Activated CD8-positive, alpha-beta memory T cell treated with anti-CD3 and anti-CD28 coated beads, Interleukin-2, amount 50 U/mL, for 1 hour (primary cell): Measurements from ENCODE around the gene EPB41L2.
"Not testable (repeated sequence)": the region's sequence is repeated elsewhere in the genome, so short reads cannot be mapped to it uniquely, and the experiment has no call there.

Experiments used
- DNase-seq: peaks from one replicate; pipeline ENCODE4 v3.0.0-alpha.2; 2020; ENCODE audit errors: extremely low read depth

EPB41L2 gene

DNA sequence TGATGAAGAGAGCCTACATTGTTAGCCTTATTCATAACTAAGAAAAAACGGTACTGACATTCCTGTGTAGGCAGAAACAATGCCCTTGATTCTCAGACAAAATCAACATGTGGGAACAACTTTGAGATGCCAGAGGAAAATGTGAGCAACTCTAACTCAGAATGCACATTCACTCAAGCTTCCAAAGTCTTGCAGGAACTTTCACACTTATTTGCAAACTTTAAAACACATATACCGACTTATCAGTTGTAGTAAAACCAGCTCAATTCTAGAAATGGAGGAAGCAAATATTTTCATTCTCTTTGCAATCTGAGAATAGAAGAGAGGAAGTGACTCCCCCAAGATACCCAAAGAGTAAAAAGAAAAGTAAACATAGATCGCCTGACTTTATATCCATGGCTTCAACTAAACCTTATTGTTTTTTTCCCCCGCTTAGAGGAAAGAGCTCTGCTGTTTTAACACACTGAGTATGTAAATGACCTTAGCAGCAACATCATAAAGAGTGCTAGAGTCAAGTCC is 117.6 kb downstream of the EPB41L2 start:
- no peak for DNase-seq

DNA sequence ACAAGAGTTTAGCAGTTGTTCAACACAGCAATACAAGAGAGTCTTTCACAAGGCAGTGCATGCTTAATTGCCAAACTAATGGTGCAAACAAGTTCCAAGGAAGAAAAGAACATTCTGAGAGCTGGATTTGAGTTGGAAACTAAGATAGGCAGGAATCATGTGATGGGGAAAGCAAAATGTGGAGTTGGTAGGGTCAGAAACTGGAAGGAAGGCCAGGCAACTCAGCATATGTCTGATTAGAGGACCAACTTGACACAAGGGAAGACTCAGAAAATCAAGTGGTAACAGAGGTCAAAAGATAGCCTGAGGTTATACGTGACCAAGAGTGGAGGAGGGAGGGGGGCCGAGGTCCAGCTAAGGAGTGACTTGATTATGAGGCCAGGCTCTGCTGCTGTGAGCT is 118.6 kb downstream of the EPB41L2 start:
- no peak for DNase-seq

DNA sequence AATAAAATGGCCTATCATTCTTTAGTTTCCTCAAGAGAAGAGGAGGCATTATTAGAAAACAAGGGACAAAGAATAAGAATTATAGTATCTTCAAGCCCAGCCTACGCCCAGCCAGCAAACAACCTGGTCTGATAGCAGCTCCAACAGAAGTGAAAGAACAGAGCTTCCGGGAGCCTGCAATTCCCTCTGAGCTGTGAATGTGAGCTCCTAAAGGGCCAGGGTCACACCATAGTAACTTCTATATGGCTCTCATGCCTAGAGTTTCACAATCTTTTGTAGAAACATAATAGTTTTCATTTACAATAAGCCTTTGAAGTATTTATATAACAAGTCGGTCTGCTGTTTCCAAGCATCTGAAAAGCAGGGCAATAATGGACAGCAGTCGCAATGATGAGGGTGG is 119.3 kb downstream of the EPB41L2 start:
- no peak for DNase-seq

DNA sequence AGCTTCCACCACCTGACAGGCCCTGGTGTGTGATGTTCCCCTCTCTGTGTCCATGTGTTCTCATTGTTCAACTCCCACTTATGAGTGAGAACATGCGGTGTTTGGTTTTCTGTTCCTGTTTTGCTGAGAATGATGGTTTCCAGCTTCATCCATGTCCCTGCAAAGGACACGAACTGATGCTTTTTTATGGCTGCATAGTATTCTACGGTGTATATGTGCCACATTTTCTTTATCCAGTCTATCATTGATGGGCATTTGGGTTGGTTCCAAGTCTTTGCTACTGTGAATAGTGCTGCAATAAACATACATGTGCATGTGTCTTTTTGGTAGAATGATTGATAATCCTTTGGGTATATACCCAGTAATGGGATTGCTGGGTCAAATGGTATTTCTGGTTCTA is 120.3 kb downstream of the EPB41L2 start:
- not testable (repeated sequence) for DNase-seq

DNA sequence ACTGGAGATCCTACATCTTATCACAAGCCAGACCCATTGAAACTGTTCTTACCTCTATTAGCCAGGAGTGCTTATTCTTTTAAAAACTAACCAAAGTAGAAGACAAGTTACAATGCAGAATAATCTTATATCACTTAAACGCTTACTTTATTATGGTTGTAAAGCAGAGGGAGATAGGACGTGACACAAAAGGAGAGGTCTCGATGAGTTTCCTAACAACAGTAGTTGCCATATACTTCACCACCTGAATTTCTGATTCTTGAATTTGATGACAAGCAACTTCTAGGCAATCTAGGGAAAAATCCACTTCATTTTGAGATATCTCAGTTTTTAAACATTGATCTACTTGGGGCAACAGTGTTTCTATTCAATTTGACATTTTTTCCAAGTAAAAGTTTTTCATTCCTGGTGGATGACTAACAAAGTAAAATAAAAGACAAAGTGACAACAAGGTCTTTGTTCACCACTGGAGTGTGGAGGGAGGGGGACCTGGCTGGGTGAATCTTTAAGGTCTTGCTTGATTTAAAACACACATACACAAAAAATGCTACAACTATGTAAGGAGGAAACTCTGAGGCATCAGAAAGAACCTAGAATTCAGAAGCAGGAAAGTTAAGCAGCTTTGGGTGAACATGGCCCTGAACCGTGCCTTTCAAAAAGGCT is 125.0 kb downstream of the EPB41L2 start:
- DNase-seq: no peak

DNA sequence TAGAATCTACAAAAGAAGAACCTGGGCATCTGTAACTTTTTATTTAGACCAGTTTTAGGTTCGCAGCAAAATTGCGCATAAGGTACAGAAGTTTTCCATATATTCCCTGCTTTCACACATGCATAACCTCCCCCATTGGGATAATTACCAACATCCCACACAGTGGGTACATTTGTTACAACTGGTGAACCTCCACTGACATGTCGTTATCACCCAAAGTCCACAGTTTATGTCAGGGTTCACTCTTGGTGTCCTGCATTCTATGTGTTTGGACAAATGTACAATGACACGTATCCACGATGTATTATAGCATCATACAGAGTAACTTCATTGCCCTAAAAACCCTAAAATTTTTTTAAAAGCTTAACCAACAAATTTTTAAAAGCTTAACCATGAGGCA is 126.1 kb downstream of the EPB41L2 start:
- no peak for DNase-seq

DNA sequence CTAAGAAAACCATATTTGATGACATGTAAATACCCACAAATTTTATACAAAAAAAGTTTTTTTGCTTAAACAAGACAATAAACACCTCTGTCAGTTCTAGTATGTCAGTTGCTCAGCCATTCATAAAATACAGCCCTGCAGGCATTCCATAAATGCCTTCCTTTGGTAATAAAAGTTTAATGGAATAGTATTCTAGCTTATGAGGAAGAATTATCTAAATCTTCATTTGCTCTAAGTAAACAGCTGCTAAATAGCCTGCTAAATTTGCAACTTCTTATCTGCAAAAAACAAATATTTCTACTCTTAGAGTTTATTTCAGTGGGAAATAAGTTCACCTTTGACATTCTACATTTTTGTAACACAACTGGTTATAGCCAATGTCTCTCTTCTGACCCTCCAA is 127.1 kb downstream of the EPB41L2 start:
- DNase-seq: no peak

DNA sequence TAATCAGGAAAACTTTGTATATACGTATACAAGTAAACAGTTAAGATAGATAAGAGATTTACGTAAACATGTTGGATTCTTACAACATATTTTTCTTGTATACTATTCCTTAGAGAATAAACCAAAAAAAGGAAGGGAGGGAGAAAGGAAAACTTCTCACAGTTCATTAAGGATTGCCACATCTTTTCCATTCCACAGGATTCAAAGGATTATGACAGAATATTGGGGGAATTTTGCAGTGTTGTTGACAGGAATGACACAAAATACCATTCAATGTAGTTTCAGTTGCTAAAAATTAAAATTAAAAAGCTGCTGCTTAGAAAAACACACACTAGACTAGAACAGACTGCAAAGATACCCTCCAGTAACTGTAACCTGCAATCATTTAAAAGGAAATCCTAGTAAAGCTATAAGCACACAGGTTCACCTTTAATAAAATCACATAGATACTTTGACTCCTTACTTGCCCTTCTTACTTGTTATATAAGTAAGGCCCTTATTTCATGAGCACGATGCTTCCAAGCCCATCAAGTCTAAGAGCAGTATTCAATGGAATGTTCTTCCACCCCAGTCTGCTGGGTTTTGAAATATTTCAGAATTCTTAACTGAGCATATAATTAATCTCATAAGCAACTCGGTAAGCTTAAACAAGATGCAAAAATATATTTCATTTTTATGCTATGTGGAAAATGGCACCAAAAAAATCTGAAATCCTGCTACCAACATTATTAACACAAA is 128.0 kb downstream of the EPB41L2 start:
- DNase-seq: no peak

DNA sequence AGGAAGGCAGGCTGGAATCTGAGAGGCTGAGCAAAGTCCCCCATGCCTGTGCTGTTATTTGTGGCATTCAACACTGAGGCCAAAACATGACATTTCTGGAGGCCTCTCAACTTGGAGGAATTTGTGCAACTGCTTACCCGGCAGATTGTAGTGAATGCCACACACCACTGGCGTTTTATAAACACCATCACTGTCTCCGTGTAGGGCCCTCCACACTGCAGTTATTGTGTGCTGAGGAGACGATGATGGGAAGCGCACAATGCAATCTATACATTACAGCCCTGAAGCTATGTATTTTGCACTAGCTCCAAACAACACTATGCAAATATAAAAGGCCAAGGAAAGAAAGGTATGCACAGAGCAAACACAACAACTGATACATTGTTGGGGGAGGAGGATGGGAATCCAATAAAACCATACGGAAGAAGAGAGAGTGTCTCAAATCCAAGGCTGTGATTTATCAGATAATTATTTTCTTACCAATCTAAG is 129.3 kb downstream of the EPB41L2 start:
- DNase-seq: no peak

DNA sequence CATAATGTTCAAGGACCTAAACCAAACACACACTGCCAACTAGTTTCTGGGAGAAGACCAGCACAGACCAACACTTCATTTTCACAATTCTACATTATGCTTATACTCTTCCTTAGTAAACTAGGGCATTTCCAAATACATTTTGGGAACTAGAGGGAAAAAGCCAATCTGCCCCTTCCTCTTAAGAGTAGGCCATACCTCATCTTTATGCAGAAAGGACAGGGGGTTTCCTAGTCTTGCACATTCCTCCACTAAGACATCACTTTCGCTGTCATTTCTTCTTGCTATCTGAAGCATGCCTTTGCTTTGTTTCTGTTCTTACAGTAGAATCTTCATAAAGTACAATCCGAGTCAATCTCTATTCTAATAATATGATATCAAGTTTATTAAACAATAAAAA is 130.1 kb downstream of the EPB41L2 start:
- no peak for DNase-seq

DNA sequence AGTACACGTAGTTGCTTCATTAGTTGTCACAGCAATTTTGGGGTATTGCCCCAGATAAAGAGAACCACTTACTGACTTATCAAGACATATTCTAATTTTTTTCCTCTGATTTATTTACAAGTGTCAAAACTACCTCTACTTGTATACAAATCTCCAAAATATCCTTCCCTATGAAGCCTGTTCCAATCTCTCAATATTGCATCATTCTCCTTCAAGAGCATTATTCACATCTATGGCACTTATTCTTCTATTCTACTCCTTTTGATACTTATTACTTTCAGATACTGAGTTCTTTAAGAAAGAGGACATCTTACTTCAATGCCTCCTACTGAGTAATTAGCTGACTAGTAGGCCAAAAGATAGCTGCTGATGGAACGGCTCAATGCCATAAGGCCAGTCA is 130.6 kb downstream of the EPB41L2 start:
- DNase-seq: no peak

DNA sequence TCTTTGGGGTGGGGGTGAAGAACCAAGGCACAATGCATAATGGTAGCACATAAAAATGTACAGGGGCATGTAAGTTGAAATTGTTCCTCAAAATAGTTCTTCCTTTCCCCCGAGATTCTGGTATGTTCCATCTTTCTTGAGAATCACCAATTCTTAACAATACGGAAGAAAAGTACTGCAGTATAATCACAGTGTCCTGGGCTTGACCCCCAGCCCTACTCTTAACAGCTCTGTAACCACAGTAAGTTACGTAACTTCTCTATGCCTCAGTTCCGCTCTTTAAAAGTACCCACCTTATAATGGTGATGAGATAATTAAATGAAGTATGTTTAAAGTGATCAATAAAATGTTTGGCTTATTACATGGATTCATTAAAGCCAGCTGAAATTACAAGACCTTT is 131.4 kb downstream of the EPB41L2 start:
- no peak for DNase-seq

DNA sequence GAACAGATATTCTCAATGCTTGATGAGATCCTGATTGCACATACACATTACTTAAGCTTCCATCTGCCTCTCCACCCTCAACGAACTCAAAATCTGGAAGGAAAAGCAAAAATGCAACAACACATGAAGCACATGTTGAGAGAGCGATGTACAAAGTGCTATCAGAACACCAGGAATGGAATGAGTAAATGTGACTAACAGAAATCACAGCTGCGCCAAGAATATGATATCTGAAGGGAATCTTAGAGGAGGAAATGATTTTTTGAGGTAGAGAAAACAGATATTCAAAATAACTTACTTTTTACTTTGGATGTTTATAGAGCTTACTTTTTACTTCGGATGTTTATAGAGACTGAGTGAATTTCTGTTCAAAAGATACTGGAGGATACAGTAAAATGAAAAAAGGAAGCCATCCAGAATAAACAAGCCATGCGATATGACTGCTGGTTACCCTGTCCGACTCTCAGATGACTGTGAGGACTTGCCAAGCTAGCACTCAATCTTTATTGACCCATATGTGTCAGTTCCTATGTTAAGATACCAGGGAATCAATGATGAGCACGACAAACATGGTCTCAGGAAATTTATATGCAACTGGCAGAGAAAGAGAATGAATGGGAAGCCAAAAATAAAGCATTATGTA is 133.9 kb downstream of the EPB41L2 start:
- DNase-seq: no peak

DNA sequence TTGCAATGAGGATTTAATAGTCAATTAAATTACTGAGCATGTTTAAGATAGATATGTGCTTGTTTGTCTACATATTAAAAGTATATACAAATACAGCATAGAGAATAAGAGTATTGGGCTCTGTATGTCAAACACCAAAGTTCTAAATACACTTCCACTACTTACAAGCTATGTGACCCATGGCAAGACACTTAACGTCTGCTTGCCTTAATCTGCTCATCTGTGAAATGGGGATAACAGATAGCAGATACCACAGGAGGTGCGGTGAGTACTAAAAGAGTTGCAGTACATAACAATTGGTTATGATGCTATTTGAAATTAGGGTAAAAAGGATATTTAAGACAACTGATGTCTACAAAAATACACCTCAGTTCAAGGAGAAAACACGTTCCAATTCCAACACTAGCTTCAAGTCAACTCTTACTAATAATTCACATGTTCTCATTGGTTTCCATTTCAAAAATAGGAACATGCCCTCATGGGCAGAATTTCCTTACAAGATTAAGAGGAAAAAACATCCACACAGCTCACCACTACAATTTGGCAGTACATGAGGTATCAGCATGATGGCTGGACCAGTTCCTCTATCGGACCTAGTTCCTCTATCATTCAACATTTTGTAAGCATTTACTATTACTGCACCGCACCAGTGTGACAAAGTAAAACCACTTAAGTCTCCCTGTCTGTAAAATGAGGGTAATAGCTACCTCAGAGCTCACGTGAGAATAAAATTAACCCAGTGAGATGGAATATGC is 134.7 kb downstream of the EPB41L2 start:
- no peak for DNase-seq

DNA sequence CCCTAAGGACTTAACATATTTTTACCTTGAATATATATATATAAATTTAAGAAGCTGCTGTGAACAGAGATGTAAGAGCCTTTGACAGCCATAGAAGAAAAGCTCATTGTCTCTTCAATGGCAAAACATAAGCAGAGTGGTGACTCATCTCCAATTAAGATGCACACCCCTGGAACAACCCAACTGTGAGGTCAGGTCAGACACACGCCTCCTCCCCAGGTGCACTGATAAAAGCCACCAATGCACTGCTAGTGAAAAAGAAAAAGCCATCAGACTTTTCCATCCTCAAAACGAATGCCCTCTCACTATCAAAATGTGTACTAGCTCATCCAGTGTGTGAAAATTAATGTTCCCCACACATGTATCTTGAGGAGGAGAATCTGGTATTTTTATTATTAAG is 135.7 kb downstream of the EPB41L2 start:
- DNase-seq: no peak

DNA sequence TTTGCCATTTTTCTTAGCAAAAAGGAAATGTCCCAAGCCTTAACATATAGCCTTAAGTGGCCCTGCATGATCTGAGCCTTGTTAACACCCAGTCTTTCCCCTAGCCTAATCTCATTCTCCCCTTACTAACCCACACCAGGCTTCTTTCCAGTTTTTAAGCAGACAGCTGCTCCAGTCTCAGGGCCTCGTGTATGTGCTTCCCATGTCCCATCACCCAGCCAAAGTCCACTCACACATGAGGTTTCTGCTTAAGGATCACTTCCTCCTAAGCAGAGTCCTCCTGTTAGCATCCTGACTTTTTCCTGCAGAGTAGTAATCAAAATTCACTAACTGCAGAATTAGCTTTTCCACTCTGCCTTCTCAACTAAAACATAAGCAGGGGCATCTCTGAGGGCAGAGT is 139.7 kb downstream of the EPB41L2 start:
- DNase-seq: no peak

DNA sequence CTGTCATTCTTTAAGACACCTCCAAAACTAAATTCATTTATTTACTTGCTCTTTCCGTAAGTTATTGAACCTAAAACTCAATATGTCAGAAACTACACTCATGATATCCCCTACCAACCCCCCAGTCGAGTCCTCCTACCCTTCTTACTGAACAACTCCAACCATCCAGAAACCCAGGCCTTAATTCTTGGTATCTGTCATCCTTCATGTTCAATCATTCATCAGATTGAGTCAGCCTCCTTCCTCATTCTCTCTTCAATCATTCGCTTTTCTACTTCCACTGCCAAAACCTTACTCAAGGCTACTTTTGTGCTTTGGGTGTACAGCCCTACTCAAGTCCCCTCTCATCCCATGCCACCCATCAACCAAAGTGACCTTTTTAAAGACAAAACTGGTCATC is 140.1 kb downstream of the EPB41L2 start:
- no peak for DNase-seq

DNA sequence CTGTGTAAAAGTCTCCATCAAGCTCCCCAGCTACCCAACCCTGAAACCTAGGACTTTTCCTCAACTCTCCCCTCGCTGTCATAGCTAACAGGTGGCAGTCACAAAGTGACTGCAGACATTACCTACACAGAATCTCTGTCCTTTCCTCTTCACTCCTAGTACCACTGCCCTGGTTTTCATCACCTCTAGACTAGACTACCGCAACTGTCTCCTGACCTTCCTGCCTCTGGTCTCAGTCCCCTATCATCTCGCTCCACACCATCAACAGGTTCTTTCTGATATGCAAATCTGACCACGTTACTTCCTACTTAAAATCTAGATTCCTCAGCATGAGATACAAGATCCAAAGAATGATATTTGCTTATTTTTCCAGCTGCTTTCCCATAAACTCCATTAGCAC is 142.1 kb downstream of the EPB41L2 start:
- DNase-seq: no peak

DNA sequence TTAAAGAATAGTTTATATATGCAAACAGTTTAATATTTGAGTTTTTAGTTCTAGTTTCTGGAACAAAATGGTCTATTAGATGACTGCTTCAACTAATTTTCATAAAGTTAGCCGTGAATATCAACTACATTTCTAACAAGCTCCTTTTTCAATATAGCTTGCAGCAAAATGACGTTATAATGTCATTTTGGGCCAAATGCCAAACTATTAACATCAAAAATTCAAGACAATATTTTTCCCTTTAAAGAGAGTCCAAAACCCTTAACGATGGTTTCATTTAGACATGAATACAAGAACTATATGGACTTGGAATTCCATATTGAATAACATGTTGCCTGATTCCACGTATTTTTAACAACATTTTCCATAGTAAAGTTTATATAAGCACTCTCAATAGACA is 144.9 kb downstream of the EPB41L2 start:
- no peak for DNase-seq

DNA sequence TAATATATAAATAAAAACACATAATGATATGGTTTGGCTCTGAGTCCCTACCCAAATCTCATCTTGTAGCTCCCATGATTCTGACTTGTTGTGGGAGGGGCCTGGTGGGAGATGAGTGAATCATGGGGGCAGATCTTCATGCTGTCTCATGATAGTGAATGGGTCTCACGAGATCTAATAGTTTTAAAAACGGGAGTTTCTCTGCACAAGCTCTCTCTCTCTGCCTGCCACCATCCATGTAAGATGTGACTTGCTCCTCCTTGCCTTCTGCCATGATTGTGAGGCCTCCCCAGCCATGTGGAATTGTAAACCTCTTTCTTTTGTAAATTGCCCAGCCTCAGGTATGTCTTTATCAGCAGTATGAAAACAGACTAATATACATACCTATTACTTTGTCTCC is 147.4 kb downstream of the EPB41L2 start:
- not testable (repeated sequence) for DNase-seq

DNA sequence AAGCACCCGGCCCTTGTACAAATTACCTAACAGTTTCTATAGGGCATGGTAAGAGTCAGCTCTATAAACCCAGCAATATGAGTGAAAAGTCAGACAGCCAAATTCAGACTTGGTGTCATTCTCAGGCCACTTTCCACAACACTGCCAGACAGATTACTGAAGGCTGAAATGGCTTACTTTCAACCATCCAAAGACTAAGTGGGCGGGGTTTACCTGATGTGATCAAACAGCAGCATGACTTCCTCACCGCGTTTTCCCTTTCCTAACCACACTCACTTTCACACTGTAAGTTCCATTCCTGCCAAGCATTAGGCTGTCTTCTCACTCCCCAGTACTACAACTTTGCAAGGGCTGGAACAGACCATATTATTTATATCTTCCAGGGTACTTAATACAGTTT is 149.9 kb downstream of the EPB41L2 start:
- DNase-seq: no peak

DNA sequence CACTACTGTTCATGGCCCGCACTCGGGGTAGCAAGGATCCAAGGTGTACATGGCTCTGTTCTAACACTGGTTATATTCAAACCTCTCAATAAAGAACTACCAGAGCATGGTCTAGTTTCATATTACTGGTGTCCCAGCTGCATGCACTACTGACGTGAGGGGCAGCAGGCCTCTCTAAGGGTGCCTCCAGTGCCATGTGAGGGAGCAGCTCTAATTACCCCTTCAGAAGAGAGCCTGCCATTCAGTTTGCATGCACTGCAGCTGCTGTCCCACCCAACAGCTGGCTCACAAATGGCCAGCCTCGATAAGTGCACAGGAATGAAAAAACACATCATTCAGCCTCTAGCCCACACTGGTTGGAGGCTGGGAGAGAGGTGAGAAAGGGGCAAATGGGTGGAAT is 150.6 kb downstream of the EPB41L2 start:
- no peak for DNase-seq
